ENCODE data around the gene RFX8.
"Not testable (repeated sequence)": the region's sequence is repeated elsewhere in the genome, so short reads cannot be mapped to it uniquely, and the experiment has no call there.

RFX8 gene

GRCh38 chr2:101371636-101372035 lies 103.3 kb downstream of the RFX8 start:
- DNase-seq: no peak

GRCh38 chr2:101369100-101369499 lies 105.8 kb downstream of the RFX8 start:
- no peak for DNase-seq

DNA sequence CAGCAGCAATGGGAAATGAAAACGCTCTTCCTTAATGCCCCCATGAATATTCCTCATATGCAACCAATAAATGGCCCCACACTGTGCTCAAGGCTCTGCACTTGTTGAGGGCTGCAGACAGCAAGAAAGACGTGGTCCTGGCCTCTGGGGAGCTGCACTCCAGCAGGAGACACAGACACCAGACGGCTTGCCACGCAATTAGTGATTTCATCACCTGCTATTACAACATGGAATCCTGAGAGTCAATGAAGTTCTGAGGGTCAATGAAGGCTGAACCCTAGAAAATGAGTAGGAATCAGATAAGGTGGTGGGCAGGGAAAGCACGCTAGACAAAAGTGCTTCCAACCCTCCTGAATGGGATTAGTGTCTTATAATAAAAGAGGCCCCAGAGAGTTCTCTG lies 106.5 kb downstream of the RFX8 start:
- no peak for DNase-seq

GRCh38 chr2:101367508-101367907 lies 107.4 kb downstream of the RFX8 start:
- no peak for DNase-seq

DNA sequence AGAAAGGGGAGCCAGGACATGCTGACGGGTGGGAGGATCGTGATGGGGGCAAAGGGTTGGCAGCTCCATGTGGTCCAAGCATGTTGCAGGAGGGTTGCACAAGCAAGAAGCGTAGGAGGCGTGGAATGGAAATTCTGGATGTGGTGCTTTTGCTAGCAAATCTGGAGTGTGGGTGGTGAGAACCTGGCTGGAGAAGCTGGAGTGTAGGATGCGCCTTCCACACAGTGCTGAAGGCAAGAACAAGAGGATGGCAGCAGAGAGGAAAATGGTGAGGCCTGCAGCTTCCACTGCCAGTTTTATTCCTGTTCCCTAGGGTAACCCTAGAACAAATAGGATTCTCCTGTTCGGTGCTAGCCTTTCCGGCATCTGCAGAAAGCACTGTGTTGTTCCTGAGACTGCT lies 110.0 kb downstream of the RFX8 start:
- DNase-seq: no peak

GRCh38 chr2:101362777-101363176 lies 112.1 kb downstream of the RFX8 start:
- no peak for DNase-seq

- DNase-seq: no peak
Observed at GRCh38 chr2:101362316-101362715, 112.6 kb downstream of the RFX8 start.

- no peak for DNase-seq
Observed at GRCh38 chr2:101361522-101361921, 113.4 kb downstream of the RFX8 start.

DNA sequence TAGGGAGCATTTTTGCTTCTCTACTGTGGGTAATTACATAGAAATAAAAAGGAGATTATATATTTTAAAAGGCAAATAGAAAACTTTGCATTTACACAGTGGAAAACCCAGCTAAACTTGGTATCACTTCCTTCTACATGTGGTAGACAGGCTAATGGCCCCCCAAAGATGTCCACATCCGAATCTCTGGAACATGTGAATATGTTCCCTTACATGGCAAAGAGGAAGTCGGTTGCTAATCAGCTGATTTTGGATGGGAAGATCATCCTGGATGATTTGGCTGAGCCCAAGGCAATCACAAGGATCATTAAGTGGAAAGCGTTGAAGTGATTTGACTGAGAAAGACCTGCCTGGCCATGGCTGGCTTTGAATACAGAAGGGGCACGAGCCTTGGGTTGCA lies 113.8 kb downstream of the RFX8 start:
- no peak for DNase-seq

- no peak for DNase-seq
Observed at GRCh38 chr2:101360232-101360631, 114.7 kb downstream of the RFX8 start.

DNA sequence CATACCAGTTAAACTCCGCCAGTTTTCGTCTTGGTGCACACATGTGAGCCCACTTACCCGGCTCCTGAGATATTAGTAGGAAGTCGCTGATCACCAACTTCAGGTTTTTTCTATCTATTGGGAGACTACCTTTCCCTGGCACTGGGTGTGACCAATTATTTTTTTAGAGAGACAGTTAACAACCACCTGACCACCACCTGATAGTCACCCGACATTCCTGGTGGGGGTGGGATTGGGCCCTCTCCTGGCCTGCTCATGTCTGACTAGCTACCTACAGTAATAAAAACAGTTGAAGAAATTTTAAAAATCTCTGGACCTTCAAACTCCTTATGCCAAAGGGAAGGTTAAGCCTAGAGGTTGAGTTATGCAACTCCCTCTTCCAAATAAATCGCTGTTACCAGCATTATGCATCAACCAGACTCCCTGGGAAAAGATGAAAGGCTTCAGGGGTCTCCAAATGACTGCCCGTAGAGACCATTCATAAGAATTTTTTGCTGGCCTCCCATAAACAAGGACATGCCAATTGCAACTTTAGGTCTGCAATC lies 115.4 kb downstream of the RFX8 start:
- no peak for DNase-seq

DNA sequence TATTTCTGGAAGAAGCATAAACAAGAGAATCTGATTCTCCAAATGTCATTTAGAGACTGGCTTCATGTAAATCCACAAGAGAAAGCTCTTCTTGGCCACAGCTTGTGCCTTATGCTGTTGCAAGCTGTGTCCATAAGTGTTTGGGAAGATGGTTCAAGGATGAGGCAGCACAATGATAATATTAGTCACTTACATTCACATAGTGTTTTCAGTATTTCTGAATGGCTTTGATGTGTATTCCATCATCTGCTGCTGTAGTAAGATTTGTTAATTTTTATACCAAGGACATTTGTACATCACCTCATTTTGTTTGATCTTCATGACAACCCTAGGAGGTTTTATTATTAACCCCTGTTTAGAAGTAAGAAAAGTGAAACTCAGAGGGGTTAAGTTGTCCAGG lies 117.5 kb downstream of the RFX8 start:
- DNase-seq: no peak

DNA sequence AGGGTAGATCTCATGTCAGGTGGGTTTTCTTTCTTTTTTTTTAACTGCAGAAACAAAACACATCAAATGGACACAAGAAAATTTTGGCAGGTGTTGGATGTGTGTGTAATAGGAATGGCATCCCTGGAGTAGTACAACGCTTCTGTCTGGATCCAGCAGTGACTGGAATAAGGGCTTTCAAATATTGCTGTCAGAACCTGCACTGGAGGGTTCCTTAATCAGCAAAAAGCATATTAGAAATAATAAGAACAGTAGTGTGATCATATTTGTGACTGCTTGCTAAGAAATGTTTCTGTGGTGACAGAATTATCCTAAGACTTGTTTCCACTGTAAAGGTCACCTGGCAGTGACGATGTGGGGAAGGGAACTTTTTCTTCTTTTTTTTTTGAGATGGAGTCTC lies 118.4 kb downstream of the RFX8 start:
- DNase-seq: no peak

- no peak for DNase-seq
Observed at GRCh38 chr2:101356055-101356454, 118.9 kb downstream of the RFX8 start.

GRCh38 chr2:101355401-101356054 lies 119.4 kb downstream of the RFX8 start:
- no peak for DNase-seq

DNA sequence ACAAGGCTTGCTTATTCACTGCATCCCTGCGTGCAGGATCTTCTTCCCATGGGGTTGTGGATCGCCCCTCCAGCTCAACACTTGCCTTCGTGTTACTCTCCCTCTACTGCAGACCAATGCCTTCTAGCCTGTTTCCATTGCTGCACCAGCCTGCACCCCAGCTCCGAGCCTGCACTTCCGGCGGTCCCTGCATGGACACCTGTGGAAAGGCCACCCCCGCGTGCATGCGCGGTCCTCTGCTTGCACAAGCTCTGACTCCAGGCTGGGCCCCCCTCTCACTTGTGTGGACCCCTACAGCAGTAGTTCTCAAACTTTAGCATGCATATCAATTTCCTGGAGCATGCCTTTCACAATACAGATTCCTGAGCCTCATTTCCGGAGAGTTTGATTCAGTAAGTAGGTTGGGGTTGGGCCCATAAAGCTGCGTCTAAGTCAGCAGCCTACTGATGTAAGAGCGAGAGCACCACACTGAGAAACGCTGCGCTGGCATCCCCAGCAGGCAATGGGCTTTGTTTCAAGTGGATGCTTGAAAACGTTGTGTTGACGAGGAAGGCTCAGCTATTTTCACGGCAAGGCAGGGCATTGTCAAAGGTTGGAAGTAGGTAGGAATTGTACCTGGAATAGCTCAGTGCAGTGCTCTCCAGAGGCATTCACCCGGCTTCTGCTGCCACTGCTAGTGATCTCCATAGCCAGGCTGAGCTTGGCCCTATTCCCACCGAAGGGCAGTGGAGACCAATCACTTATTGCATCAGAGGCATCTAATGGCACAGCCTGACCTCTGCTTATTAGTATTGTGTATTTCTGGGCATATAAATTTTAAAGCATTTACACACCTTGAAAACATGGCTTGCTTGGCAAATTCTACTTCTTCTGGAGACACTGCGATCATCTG lies 120.2 kb downstream of the RFX8 start:
- no peak for DNase-seq

- not testable (repeated sequence) for DNase-seq
Observed at GRCh38 chr2:101352631-101353030, 122.3 kb downstream of the RFX8 start.

DNA sequence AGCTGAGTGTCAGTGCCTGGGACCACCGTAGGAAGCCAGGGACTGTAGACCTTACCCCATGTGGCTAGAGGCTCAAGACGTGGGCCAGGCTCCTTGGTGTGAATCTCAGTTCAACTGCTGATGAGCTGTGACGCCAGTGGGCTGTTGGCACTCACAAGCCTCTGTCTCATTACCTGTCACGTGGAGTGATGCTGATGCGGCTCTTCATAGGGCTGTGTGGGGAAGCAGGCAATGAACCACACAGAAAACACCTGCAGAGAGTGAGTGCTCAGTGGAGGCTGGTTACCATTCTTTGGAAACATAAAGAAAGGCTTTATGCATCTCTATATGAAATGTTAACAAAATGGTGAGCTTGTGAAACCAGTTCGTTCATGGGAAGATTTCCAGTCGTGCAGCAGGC lies 123.7 kb downstream of the RFX8 start:
- DNase-seq: no peak

DNA sequence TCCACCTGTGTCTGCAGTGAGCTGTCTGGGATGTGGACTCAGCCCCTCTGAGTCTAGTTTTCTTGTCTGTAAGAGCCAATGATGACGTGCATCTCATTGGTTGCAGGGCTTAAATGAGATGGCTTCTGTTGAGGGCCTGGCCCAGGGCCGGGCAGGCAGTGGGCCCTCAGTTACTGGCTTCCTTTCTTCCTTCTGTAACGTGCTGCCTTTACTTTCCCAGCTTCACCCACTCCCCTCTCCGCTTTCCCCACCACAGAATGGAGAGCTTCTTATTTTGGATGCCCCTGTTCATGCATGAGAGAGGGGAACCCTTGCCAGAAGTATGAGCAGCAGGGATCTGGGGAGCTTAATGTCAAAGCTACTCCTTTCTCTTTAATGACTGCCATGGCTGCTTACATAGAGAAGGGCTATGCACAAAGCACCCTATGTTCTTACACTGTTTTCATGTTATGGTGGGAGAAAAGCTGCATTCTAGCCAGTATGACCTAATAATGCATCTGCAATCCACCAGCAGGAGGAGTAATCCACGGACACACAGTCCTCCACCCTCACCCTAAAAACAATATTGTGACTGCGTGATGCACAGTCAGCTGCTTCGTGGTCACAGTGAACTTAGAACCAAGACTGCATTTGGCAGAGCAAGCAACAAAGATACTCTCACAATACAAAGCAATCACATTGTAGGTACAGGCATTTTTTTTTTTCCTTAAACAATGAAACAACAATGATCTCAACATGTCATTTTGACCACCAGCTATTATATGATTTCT lies 124.8 kb downstream of the RFX8 start:
- DNase-seq: no peak

DNA sequence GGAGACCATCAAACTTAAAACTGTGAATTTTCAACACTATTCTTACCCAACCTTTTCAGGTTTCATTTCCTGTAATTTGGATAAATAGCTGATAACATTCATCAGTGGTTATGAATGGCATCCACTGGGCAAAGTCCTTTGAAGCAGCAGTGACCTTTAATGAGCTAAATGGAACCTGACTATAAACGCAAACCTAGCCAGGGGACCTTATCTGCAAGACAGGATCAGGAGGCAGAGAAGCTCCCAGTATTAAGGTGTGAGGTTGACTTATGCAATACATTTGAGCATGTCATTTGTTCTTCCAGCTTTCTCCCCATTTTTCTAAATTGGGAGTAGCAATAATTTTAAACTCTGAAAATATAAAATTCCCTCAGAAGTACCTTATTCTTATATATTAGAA lies 126.0 kb downstream of the RFX8 start:
- no peak for DNase-seq

All from NCI-H2171 (cell line).